Mesendoderm (in vitro differentiated cells): ENCODE measurements around the gene ADPRHL1.
A peak's percentile ranks its signal among the peaks of the same experiment; 100 is the strongest.

Experiments used
- DNase-seq: peaks from one replicate; pipeline ENCODE4 v3.0.0; 2013
- H2AK5ac ChIP-seq: 2 replicates; pipeline ENCODE4 v1.6.1; 2013; ENCODE audit warnings: low read length, inconsistent platforms
- H2BK120ac ChIP-seq: 2 replicates; pipeline ENCODE4 v1.6.1; 2013; ENCODE audit warnings: low read depth, mild to moderate bottlenecking, low read length, moderate library complexity, mixed read lengths
- H2BK15ac ChIP-seq: replicated peaks from 2 replicates; pipeline ENCODE4 v1.6.1; 2013; ENCODE audit warnings: low read depth, mild to moderate bottlenecking, moderate library complexity
- H2BK5ac ChIP-seq: 2 replicates; pipeline ENCODE4 v1.6.1; 2013; ENCODE audit warnings: low read length, inconsistent platforms
- H3K18ac ChIP-seq: 2 replicates; pipeline ENCODE4 v1.6.1; 2013; ENCODE audit warnings: mild to moderate bottlenecking, low read length, mixed read lengths
- H3K23ac ChIP-seq: one replicate; pipeline ENCODE4 v1.6.1; 2013; ENCODE audit warnings: low read length
- H3K27ac ChIP-seq: 2 replicates; pipeline ENCODE4 v1.5.1; 2013; ENCODE audit warnings: low read depth, mild to moderate bottlenecking, inconsistent platforms, low read length, moderate library complexity
- H3K27me3 ChIP-seq: 2 replicates; pipeline ENCODE4 v1.6.1; 2013; ENCODE audit warnings: low read length, control low read depth, mild to moderate bottlenecking, inconsistent platforms; ENCODE audit not compliant: insufficient read depth, poor library complexity
- H3K36me3 ChIP-seq: 2 replicates; pipeline ENCODE4 v1.6.1; 2013; ENCODE audit warnings: low read length, inconsistent platforms; ENCODE audit not compliant: control insufficient read depth, insufficient read depth
- H3K4ac ChIP-seq: one replicate; pipeline ENCODE4 v1.6.1; 2013; ENCODE audit warnings: low read depth, mild to moderate bottlenecking, low read length, moderate library complexity
- H3K4me1 ChIP-seq: 2 replicates; pipeline ENCODE4 v1.6.1; 2013; ENCODE audit warnings: low read depth, low read length, inconsistent platforms; ENCODE audit not compliant: control insufficient read depth
- H3K4me2 ChIP-seq: 2 replicates; pipeline ENCODE4 v1.6.1; 2013; ENCODE audit warnings: low read length
- H3K4me3 ChIP-seq: 2 replicates; pipeline ENCODE4 v1.5.1; 2013; ENCODE audit warnings: mild to moderate bottlenecking, low read length
- H3K56ac ChIP-seq: one replicate; pipeline ENCODE4 v1.6.1; 2013; ENCODE audit warnings: low read length
- H3K79me1 ChIP-seq: 2 replicates; pipeline ENCODE4 v1.6.1; 2013; ENCODE audit warnings: low read length, inconsistent platforms
- H3K79me2 ChIP-seq: 2 replicates; pipeline ENCODE4 v1.6.1; 2013; ENCODE audit warnings: mild to moderate bottlenecking, low read length; ENCODE audit not compliant: control insufficient read depth, insufficient read depth
- H3K9ac ChIP-seq: 2 replicates; pipeline ENCODE4 v1.6.1; 2013; ENCODE audit warnings: low read length, inconsistent platforms
- H4K5ac ChIP-seq: one replicate; pipeline ENCODE4 v1.6.1; 2013; ENCODE audit warnings: low read length
- H4K8ac ChIP-seq: one replicate; pipeline ENCODE4 v1.6.1; 2013; ENCODE audit warnings: low read depth, mild to moderate bottlenecking, control low read depth, low read length, moderate library complexity
- WGBS: extraction: QIAGEN DNeasy Blood & Tissue Kit; methylation state at CpG from one replicate; pipeline ENCODE4 v1.1.7; 2013; ENCODE audit warnings: low lambda C conversion rate, missing lambda C conversion rate; ENCODE audit not compliant: insufficient coverage; ENCODE audit errors: extremely low coverage; 5-methylcytosine and 5-hydroxymethylcytosine counted together

Gene ADPRHL1

GRCh38 chr13:113365971-113366588 lies 87.2 kb downstream of the ADPRHL1 start:
- H3K4me3 ChIP-seq = no peak overlapping the region
- H2BK15ac ChIP-seq = no peak overlapping the region
- H2BK5ac ChIP-seq = no peak overlapping the region
- no peak overlapping the region for H3K18ac ChIP-seq
- no peak for DNase-seq
- H3K79me2 ChIP-seq = peaks cover 4% of the 10 kb centered on the region
- no peak overlapping the region for H3K4me2 ChIP-seq
- no peaks in the 10 kb centered on the region for H3K4me1 ChIP-seq
- no peak overlapping the region for H3K9ac ChIP-seq
- H3K27me3 ChIP-seq = no peaks in the 10 kb centered on the region
- no peak overlapping the region for H4K5ac ChIP-seq
- H4K8ac ChIP-seq = no peak overlapping the region
- H3K79me1 ChIP-seq = peaks cover 2% of the 10 kb centered on the region
- no peak overlapping the region for H3K56ac ChIP-seq
- no peak overlapping the region for H3K27ac ChIP-seq
- no CpG with 5 or more reads among the region's 9 CpGs for WGBS
- no peak overlapping the region for H2AK5ac ChIP-seq
- no peaks in the 10 kb centered on the region for H3K36me3 ChIP-seq
- H3K23ac ChIP-seq = no peak overlapping the region
- H2BK120ac ChIP-seq = no peak overlapping the region
- no peak overlapping the region for H3K4ac ChIP-seq

- H3K9ac ChIP-seq = no peak overlapping the region
- H2BK120ac ChIP-seq = no peak overlapping the region
- H3K23ac ChIP-seq = no peak overlapping the region
- H3K79me2 ChIP-seq = peaks cover 4% of the 10 kb centered on the region
- whole genome bisulfite sequencing = no CpG with 5 or more reads among the region's 22 CpGs
- DNase-seq = no peak
- H3K4ac ChIP-seq = no peak overlapping the region
- H3K18ac ChIP-seq = no peak overlapping the region
- no peaks in the 10 kb centered on the region for H3K36me3 ChIP-seq
- H3K4me3 ChIP-seq = no peak overlapping the region
- no peak overlapping the region for H2BK5ac ChIP-seq
- H3K56ac ChIP-seq = no peak overlapping the region
- H3K4me1 ChIP-seq = no peaks in the 10 kb centered on the region
- H3K79me1 ChIP-seq = peaks cover 2% of the 10 kb centered on the region
- no peak overlapping the region for H2BK15ac ChIP-seq
- H4K5ac ChIP-seq = no peak overlapping the region
- no peak overlapping the region for H2AK5ac ChIP-seq
- no peak overlapping the region for H3K27ac ChIP-seq
- H3K4me2 ChIP-seq = no peak overlapping the region
- no peak overlapping the region for H4K8ac ChIP-seq
- no peaks in the 10 kb centered on the region for H3K27me3 ChIP-seq
Measured at GRCh38 chr13:113365583-113365970, 87.7 kb downstream of the ADPRHL1 start.

- Histone ChIP-seq H3K79me2 (peaks cover 4% of the 10 kb centered on the region), H3K27me3 (no peaks in the 10 kb centered on the region), H3K18ac (peak overlapping the region; percentile 54), H3K4me3 (no peak overlapping the region), H3K4me1 (no peaks in the 10 kb centered on the region), H3K9ac (peak overlapping the region; percentile 26), H3K23ac (peak overlapping the region; percentile 24), H3K36me3 (no peaks in the 10 kb centered on the region), H2BK120ac (no peak overlapping the region), H2BK5ac (no peak overlapping the region), H3K27ac (no peak overlapping the region), H3K4me2 (no peak overlapping the region), H4K5ac (no peak overlapping the region), H3K4ac (peak overlapping the region; percentile 71), H3K56ac (peak overlapping the region; percentile 56), H2BK15ac (no peak overlapping the region), H4K8ac (peak overlapping the region; percentile 91), H3K79me1 (peaks cover 2% of the 10 kb centered on the region), H2AK5ac (no peak overlapping the region)
- no CpG with 5 or more reads among the region's 41 CpGs for WGBS
- no peak for DNase-seq
Measured at GRCh38 chr13:113364901-113365582, 88.2 kb downstream of the ADPRHL1 start.

- DNase-seq = no peak
- Histone ChIP-seq H3K36me3 (no peaks in the 10 kb centered on the region), H2AK5ac (no peak overlapping the region), H3K4me2 (no peak overlapping the region), H2BK5ac (no peak overlapping the region), H3K23ac (no peak overlapping the region), H3K18ac (peak overlapping the region; percentile 54), H3K27ac (no peak overlapping the region), H3K79me1 (peaks cover 2% of the 10 kb centered on the region), H3K4me3 (no peak overlapping the region), H3K27me3 (no peaks in the 10 kb centered on the region), H3K4me1 (no peaks in the 10 kb centered on the region), H4K8ac (peak overlapping the region; percentile 91), H4K5ac (no peak overlapping the region), H3K79me2 (peaks cover 4% of the 10 kb centered on the region), H2BK120ac (no peak overlapping the region), H3K4ac (peak overlapping the region; percentile 71), H3K9ac (peak overlapping the region; percentile 26), H2BK15ac (no peak overlapping the region), H3K56ac (peak overlapping the region; percentile 56)
- no CpG with 5 or more reads among the region's 41 CpGs for WGBS
Measured at GRCh38 chr13:113364311-113364889, 88.9 kb downstream of the ADPRHL1 start.

GRCh38 chr13:113361406-113361805 lies 91.9 kb downstream of the ADPRHL1 start:
- no peak for DNase-seq
- Histone ChIP-seq H3K9ac (no peak overlapping the region), H3K56ac (no peak overlapping the region), H3K27me3 (no peaks in the 10 kb centered on the region), H3K27ac (no peak overlapping the region), H2BK120ac (no peak overlapping the region), H4K5ac (no peak overlapping the region), H4K8ac (no peak overlapping the region), H3K79me1 (peaks cover 2% of the 10 kb centered on the region), H3K18ac (no peak overlapping the region), H2BK15ac (no peak overlapping the region), H3K4ac (no peak overlapping the region), H3K36me3 (peaks cover 2% of the 10 kb centered on the region), H3K4me1 (no peaks in the 10 kb centered on the region), H3K4me2 (no peak overlapping the region), H3K79me2 (peaks cover 4% of the 10 kb centered on the region), H3K23ac (no peak overlapping the region), H2BK5ac (no peak overlapping the region), H2AK5ac (no peak overlapping the region), H3K4me3 (no peak overlapping the region)
- no CpG with 5 or more reads among the region's 7 CpGs for WGBS
